Breast epithelium (tissue), 3 donors: Measurements from ENCODE around the gene PNKD.

Source experiments
- CTCF ChIP-seq, 3 donors: fragments of 450-650 bp; IDR thresholded peaks; one replicate each; pipeline ENCODE4 v1.5.1; 2016 to 2017; ENCODE audit warnings: antibody characterized with exemption in 3 of 3, mild to moderate bottlenecking in 3 of 3, moderate library complexity in 3 of 3
- POLR2AphosphoS5 ChIP-seq, 3 donors: sonication (generic); formaldehyde crosslinking; IDR thresholded peaks; one replicate each; pipeline ENCODE4 v1.6.1; 2017; ENCODE audit warnings: antibody characterized with exemption in 3 of 3

GRCh38 chr2:218244204-218244603 is 26.1 kb upstream of the PNKD start:
- TF ChIP-seq POLR2AphosphoS5 (IDR thresholded peaks at IDR 0.05) (no peak), CTCF (IDR thresholded peaks at IDR 0.05) (no peak)
